Measurements from ENCODE around the gene H2BK1.

DNA sequence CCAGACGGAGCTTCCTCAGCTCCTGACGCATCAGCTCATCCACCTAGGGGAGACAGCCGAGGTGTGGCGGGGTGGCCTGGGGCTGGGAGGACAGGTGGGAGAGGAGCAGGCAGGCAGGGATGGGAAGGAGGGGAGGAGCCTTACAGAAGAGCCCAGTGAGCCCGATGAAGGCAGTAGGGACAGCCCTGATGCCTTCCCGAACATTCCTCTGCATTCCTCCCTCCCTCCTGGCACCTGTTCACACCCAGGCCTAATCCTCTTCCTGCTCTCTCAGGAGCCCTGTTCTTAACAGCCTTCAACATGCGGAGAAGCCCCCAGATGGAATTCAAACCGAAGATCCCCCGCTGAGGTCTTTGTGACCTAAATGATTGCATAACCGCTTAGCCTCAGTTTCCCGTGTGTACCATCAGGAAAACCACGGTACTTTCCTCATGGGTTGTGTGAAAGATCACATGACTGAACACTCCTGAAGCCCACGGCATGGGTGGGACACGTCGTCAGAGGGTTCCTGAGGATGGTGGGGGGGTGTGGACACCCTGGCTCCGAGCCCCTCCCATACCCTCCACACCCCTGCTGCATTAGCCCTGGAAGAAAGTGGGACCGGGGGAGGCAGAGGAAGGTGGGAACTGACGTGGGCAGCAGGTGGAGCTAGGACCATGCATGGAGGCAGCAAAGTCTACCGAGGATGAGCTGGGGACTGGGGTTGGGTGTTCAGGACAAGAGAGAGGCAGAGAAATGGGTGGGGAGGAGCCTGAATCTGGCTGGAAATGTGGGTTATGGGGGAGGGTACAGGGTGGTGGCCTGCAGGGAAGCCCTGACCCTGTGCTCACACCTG, 14.5 kb downstream of the H2BK1 start:
- TF ChIP-seq, protein P1, sequence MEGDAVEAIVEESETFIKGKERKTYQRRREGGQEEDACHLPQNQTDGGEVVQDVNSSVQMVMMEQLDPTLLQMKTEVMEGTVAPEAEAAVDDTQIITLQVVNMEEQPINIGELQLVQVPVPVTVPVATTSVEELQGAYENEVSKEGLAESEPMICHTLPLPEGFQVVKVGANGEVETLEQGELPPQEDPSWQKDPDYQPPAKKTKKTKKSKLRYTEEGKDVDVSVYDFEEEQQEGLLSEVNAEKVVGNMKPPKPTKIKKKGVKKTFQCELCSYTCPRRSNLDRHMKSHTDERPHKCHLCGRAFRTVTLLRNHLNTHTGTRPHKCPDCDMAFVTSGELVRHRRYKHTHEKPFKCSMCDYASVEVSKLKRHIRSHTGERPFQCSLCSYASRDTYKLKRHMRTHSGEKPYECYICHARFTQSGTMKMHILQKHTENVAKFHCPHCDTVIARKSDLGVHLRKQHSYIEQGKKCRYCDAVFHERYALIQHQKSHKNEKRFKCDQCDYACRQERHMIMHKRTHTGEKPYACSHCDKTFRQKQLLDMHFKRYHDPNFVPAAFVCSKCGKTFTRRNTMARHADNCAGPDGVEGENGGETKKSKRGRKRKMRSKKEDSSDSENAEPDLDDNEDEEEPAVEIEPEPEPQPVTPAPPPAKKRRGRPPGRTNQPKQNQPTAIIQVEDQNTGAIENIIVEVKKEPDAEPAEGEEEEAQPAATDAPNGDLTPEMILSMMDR (IDR thresholded peaks at IDR 0.05), result no peak
- TF ChIP-seq POLR2A (IDR thresholded peaks at IDR 0.05) (no peak), EP300 (IDR thresholded peaks at IDR 0.05) (no peak), POLR2AphosphoS5 (IDR thresholded peaks at IDR 0.05) (no peak)

Data from upper lobe of left lung (tissue), 4 donors.